Osteoblast (primary cell): ENCODE measurements around the gene KATNB1. TPM values are rescaled to one million over a fixed set of nuclear protein-coding genes. Genes with fewer than 3 reads are reported as not detected.

Source experiments
- DNase-seq: peaks from one replicate; pipeline ENCODE4 v3.0.0; 2011; ENCODE audit warnings: low spot score, mixed read lengths; ENCODE audit not compliant: insufficient read length; ENCODE audit errors: missing footprints
- H2AFZ ChIP-seq: 2 replicates; pipeline ENCODE4 v1.6.0; 2011; ENCODE audit warnings: mild to moderate bottlenecking, low read length
- H3K27ac ChIP-seq: 2 replicates; pipeline ENCODE4 v1.5.1; 2011; ENCODE audit warnings: mild to moderate bottlenecking, low read depth, low read length, moderate library complexity
- H3K27me3 ChIP-seq: 2 replicates; pipeline ENCODE4 v1.6.0; 2012; ENCODE audit warnings: mild to moderate bottlenecking, control low read depth, inconsistent platforms, low read length, moderate library complexity; ENCODE audit not compliant: insufficient read depth
- H3K36me3 ChIP-seq: 2 replicates; pipeline ENCODE4 v1.5.1; 2011; ENCODE audit warnings: mild to moderate bottlenecking, low read length, control low read depth, moderate library complexity; ENCODE audit not compliant: insufficient read depth
- H3K4me1 ChIP-seq: 2 replicates; pipeline ENCODE4 v1.5.1; 2011; ENCODE audit warnings: mild to moderate bottlenecking, low read length, control low read depth, moderate library complexity; ENCODE audit not compliant: insufficient read depth
- H3K4me2 ChIP-seq: 2 replicates; pipeline ENCODE4 v1.6.0; 2011; ENCODE audit warnings: mild to moderate bottlenecking, low read length; ENCODE audit not compliant: insufficient read depth
- H3K4me3 ChIP-seq: fragments of 200-600 bp; sonication (generic); 3 replicates; pipeline ENCODE4 v1.5.1; 2012; ENCODE audit warnings: mild to moderate bottlenecking, low read length, inconsistent platforms; ENCODE audit not compliant: insufficient read depth
- H3K79me2 ChIP-seq: 2 replicates; pipeline ENCODE4 v1.6.0; 2012; ENCODE audit warnings: mild to moderate bottlenecking, low read length, control low read depth, inconsistent platforms; ENCODE audit not compliant: insufficient read depth
- H3K9me3 ChIP-seq: 2 replicates; pipeline ENCODE4 v1.5.1; 2011; ENCODE audit warnings: low read depth, low read length, control low read depth
- H4K20me1 ChIP-seq: 2 replicates; pipeline ENCODE4 v1.6.0; 2012; ENCODE audit warnings: mild to moderate bottlenecking, low read length, control low read depth; ENCODE audit not compliant: insufficient read depth
- total RNA-seq: library from RNA; depleted of rRNA; stranded (reverse); fragments of >200 nt; gene quantifications from 2 replicates; pipeline ENCODE4 v1.2.3, GENCODE V29; 2012
- TF ChIP-seq, protein P1 (sequence below): IDR thresholded peaks from 2 replicates; pipeline ENCODE4 v1.5.1; 2011; ENCODE audit warnings: mild to moderate bottlenecking, low read depth, low read length, moderate library complexity; ENCODE audit errors: extremely low read depth

Gene KATNB1
- total RNA-seq, 1 donor: 24.6 TPM

- Histone ChIP-seq H3K36me3 (peaks cover 6% of the 10 kb centered on the region), H3K4me3 (no peak overlapping the region), H3K4me2 (no peak overlapping the region), H2AFZ (no peak overlapping the region), H3K27ac (no peak overlapping the region), H3K9me3 (no peaks in the 10 kb centered on the region), H4K20me1 (no peaks in the 10 kb centered on the region), H3K79me2 (no peaks in the 10 kb centered on the region), H3K27me3 (no peaks in the 10 kb centered on the region), H3K4me1 (no peaks in the 10 kb centered on the region)
- TF ChIP-seq, protein P1, sequence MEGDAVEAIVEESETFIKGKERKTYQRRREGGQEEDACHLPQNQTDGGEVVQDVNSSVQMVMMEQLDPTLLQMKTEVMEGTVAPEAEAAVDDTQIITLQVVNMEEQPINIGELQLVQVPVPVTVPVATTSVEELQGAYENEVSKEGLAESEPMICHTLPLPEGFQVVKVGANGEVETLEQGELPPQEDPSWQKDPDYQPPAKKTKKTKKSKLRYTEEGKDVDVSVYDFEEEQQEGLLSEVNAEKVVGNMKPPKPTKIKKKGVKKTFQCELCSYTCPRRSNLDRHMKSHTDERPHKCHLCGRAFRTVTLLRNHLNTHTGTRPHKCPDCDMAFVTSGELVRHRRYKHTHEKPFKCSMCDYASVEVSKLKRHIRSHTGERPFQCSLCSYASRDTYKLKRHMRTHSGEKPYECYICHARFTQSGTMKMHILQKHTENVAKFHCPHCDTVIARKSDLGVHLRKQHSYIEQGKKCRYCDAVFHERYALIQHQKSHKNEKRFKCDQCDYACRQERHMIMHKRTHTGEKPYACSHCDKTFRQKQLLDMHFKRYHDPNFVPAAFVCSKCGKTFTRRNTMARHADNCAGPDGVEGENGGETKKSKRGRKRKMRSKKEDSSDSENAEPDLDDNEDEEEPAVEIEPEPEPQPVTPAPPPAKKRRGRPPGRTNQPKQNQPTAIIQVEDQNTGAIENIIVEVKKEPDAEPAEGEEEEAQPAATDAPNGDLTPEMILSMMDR: no peak
- DNase-seq: no peak
Measured at GRCh38 chr16:57749101-57749692, 13.6 kb downstream of the KATNB1 start.

- no peaks in the 10 kb centered on the region for H3K79me2 ChIP-seq
- H3K4me3 ChIP-seq: no peak overlapping the region
- H4K20me1 ChIP-seq: no peaks in the 10 kb centered on the region
- H3K9me3 ChIP-seq: no peaks in the 10 kb centered on the region
- no peaks in the 10 kb centered on the region for H3K27me3 ChIP-seq
- H2AFZ ChIP-seq: no peak overlapping the region
- H3K4me2 ChIP-seq: no peak overlapping the region
- no peaks in the 10 kb centered on the region for H3K4me1 ChIP-seq
- no peak overlapping the region for H3K27ac ChIP-seq
- H3K36me3 ChIP-seq: no peaks in the 10 kb centered on the region
- no peak for DNase-seq
- TF ChIP-seq, protein P1: no peak
Measured at GRCh38 chr16:57749856-57750452, 14.4 kb downstream of the KATNB1 start.

GRCh38 chr16:57750796-57751538 is 15.4 kb downstream of the KATNB1 start:
- Histone ChIP-seq H3K27ac (no peak overlapping the region), H3K79me2 (no peaks in the 10 kb centered on the region), H2AFZ (no peak overlapping the region), H3K36me3 (peaks cover 2% of the 10 kb centered on the region), H3K4me1 (no peaks in the 10 kb centered on the region), H3K9me3 (no peaks in the 10 kb centered on the region), H3K27me3 (no peaks in the 10 kb centered on the region), H3K4me2 (no peak overlapping the region), H3K4me3 (no peak overlapping the region), H4K20me1 (no peaks in the 10 kb centered on the region)
- DNase-seq: no peak
- TF ChIP-seq, protein P1: no peak
